ENCODE data around the gene PDS5A.
"Not testable (repeated sequence)": the region's sequence is repeated elsewhere in the genome, so short reads cannot be mapped to it uniquely, and the experiment has no call there.

PDS5A gene

DNA sequence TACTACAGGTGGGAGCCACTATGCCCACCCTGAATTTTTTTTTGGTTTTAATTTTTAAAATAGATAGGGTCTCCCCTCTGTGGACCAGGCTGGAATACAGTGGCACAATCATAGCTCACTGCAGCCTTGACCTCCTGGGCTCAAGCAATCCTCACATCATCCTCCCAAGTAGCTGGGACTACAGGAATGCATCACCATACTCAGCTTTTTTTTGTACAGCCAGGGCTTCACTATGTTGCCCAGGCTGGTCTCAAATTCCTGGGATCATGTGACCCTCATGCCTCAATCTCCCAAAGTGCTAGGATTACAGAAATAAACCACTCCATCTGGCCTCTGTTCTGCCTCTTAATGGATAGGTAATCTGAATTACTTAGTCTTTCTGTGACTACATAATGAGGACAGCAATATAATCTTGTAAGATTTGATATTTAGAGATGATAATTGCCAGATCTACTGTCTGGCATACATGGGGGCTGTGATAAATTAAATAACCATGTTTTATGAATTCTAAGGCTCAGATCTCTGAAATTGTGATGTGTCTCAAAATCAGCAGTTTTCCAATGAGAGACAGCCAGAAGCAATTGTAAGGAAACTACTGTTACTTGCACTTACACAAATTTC is 26.7 kb downstream of the PDS5A start:
- DNase-seq = no peak

DNA sequence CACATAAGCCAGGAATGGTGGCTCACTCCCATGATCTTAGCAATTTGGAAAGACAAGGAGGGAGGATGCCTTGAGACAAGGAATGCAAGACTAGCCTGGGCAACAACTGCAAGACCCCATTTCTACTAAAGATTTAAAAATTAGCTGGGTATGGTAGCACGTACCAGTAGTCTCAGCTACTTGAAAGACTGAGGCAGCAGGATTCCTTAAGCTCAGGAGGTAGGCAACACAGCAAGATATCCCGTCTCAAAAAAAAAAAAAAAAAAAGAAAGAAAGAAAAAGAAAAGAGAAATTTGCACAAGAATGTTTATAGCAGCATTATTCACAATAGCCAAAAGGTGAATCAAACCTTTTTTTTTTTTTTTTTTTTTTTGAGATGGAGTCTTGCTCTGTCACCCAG is 29.7 kb downstream of the PDS5A start:
- DNase-seq = no peak

GRCh38 chr4:39947417-39947816 is 30.3 kb downstream of the PDS5A start:
- DNase-seq = no peak

GRCh38 chr4:39944245-39944644 is 33.5 kb downstream of the PDS5A start:
- DNase-seq = not testable (repeated sequence)

DNA sequence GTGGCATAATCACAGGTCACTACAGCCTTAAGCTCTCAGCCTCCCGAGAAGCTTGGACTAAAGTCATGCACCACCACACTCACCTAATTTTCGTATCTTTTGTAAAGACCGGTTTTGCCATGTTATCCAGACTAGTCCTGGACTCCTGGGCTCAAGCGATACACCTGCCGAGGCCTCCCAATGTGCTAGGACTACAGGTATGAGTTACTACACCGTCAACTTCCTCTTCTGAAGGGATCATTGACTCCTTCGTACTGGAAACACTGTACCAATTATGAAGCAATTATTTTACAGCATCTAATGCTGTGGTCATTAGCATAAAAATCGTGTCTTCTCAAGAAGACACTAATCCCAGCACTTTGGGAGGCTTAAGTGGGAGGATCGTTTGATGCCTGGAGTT is 35.2 kb downstream of the PDS5A start:
- DNase-seq = no peak

DNA sequence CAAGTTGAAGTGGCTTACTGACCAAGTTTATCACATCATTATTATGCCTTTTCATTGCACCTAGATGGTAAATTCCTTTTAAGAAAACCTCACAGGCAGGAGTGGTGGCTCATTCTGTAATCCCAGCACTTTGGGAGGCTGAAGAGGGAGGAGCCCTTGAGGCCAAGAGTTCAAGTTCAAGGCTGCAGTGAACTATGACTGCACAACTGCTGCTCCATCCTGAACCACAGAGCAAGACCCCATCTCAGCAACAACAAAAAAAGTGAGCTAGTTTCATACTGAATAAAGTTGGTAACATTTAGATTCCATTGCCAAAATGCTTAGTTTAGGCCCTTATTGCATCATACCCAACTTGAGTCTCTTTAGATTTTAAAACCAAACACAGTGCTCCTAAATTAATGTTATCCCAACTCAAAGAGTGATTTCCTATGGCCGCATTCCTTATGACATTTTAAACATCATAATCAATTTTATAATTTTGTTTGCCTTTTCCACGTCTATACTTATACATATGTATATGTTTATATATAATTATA is 36.0 kb downstream of the PDS5A start:
- no peak for DNase-seq

DNA sequence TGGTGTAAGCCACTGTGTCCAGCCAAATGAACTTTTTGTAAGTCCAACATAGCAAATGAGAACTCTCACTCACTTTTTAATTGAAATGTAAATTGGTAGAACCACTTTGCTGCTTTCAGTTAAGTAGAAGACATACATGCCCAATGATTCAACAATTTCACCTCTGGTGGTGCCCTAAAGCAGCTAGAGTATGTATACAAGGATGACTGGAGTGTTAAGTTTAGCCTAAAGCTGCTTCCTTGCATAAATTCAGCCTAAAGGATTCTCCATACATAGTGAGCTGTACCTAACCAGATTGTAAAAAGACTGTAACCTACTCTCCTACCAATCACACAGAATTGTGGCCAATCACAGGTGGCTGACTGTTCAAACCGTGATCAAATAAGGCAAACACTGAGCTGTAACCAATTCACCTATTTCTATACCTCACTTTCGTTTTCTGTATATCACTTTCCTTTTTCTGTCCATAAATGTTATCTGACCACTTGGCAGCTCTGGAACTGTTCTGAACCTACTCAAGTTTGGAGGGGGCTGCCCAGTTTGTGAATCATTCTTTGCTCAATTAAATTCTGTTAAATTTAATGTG is 39.9 kb downstream of the PDS5A start:
- DNase-seq = no peak

DNA sequence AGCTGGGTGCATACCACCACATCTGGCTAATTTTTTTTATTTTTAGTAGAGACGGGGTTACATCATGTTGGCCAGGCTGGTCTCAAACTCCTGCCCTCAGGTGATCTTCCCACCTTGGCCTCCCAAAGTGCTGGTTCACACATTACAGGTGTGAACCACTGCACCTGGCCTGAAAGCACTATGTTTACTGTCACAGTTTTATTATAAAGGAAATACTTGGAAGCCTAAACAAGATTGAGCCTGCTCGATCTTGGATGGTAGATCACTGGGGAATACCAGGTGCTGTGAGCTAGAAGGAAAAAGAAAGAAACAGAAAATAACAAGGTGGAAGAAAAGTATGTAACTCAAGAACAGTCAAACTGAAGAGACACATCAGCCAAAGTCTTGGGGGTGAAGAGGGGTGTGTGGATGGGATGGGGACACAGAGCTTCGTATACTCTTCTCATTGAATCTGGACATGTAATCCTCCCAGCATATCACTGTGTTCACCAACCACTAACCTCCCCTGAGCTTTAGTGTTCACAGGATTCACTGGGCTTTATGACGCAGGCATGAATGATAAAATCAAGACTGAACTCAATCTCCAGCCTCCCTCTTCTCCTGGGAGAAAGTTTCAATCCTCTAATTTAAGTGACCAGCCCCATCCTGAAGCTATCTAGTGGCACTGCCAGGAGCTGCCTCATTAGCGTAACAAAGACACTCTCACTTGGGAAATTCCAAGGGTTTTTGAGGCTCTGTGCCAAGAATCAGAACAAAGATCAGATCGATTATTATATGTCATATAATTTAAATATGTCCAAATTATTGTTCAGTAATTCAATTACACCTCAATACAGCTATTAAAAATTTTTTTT is 40.9 kb downstream of the PDS5A start:
- no peak for DNase-seq

DNA sequence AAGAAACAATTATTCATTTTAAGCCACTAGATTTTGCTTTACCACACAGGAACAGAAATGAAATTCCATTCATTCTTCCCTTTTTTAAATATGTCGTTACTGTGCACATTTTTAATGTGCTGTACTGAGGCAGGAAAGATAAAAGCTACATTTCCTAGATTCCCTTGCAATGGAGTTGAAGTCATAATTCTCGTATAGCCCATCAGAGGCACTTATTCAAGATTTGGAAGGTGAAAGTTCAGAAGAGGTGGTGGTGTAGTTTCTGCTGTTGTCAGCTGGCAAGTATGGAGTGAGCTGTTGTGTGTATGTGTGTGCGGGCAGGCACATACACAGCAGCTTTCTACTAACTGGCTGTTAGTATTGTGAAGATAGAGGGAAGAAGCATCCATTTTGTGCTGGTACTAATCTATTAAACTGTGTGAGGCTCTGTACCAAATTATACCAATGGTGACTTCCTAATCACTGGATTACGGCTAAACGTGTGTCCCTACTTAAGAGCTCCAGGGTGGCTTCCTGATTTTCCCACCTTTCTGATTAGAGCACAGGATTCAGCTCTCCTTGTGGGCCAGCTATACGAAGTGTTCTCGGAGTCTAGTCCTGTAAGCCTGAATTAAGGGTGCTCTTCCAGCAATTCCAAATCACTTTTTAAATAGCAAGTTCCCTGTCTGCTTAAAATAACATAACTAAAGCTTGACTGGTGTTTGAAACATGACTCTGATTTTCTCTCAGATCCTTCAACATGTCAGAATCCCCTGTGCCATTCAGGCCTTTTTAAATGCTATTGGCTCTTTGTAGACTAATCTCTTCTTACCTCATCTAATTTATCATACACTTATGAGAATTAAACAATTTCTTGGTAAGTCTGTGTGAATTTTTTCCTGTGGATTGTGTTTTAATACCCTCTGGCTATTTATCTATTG is 43.8 kb downstream of the PDS5A start:
- DNase-seq = no peak

DNA sequence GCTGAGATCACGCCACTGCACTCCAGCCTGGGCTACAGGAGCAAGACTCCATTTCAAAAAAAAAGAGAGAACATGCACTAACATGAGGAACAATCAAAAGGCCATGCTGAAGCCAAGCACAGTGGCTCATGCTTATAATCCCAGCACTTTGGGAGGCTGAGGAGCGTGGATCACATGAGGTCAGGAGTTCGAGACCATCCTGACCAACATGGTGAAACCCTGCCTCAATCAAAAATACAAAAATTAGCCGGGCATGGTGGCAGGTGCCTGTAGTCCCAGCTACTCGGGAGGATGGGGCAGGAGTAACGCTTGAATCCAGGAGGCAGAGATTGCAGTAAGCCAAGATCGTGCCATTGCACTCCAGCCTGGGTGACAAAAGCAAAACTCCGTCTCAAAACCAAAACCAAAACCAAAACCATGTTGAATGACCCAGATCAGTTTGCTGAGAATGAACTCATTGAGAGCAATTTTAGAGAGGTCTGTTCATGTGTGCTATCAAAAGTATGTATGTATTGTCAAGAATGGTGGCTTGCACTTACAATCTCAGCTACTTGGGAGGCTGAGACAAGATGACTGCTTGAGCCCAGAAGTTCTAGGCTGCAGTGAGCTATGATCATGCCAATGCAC is 44.8 kb downstream of the PDS5A start:
- no peak for DNase-seq

DNA sequence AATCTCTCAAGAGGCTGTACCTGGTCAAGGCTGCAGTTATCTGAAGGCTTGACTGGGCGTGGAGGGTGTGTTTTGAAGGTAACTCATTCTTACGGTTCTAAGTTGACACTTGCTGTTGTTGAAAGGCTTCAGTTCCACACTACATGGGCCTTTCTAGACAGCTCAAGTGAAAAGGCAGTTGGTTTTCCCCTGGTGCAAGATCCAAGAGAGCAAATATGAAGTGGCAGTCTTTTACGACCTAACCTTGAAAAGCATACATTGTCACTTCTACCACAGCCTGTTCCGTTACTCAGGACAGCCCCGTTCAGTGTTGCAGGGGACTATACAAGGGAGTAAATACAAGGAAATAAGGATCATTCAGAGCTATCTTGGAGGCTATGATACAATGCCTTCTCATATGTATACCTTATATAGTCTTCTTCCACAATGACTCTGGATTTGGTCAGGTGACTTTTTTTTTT is 46.2 kb downstream of the PDS5A start:
- no peak for DNase-seq

DNA sequence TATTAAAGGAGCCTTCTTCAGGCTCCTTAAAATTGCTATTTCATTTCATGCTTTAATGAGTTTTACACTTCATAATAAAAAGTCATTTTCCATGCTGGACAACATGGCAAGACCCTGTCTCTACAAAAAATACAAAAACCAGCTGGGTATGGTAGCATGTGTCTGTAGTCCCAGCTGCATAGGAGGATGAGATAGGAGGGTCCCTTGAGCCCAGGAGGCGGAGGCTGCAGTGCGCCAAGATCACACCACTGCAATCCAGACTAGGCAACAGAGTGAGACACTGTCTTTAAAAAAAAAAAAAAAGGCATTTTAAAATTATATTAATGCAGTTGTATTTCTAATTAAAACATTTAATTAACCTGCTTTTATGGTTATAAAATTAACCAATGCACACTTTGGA is 49.2 kb downstream of the PDS5A start:
- DNase-seq = no peak

GRCh38 chr4:39924014-39924413 is 53.7 kb downstream of the PDS5A start:
- no peak for DNase-seq

GRCh38 chr4:39922399-39922798 is 55.3 kb downstream of the PDS5A start:
- no peak for DNase-seq

DNA sequence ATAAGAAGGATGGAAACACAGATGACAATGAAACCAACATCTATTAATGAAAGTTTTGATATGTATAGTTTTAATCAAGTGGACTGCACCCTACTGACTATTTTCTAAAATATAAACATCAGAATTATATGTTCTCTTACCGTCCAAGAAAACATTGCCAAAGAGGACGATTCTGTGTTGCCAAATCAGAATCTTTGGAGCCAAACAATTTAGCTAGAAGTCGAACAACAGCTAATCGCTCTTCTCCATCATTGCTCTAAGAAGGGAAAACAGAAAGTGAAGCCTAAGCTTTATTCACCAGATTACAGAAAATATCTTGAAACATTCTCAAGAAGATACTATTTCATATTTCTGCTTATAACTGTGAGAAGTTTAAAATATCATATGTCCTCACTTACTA is 64.2 kb downstream of the PDS5A start:
- DNase-seq = no peak

DNA sequence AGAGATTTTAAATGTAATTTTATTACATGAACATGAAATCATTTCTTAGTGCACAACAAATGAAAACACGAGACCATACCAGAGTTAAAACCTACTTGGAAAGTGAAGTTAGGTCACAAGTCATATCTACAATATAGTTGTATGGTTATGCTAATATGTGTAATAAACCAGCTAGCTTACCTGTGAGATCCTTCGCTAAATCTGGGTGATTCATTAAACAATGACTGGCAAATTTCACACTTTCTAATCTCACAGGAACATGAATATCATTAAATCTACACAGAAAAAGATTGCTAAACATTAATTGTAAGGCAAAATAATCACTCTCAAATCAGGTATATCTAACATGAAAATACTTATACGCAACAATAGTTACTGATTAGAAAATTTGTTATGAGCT is 67.6 kb downstream of the PDS5A start:
- DNase-seq = no peak

DNA sequence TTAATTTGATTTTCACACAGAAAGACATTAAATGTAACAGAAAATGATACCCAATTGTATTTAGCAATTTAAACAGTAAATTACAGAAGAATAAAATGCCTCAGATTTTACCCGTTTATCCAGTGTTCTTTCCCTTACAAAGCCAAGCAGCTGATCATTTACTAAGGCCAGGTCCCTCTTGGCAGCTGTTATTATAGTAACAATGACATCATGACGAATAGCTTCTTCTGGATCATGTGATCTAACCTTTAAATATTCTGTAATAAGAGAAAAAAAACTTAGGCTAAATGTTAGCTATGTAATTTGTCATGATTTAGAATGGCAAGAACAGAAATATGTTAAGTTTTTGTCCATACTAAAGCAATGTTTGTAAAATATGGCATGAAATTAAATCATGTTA is 69.4 kb downstream of the PDS5A start:
- no peak for DNase-seq

DNA sequence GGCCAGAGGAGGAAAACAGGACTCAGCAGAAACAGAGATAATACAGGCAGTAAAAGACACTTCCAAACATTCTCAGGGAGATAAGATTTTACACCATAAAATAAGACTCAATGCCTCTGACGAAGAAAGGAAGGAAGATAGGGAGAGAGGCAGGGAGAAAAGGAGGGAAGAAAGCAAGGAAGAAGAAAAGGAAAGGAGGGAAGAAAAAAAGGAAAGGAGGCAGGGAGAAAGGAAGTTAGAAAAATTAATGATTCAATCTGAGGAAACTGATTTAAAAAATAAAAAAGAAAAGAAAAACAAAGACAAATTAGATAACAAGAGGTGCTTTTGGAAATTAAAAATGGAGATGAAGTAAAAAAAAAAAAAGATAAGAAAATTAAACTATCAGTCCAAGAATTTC is 72.1 kb downstream of the PDS5A start:
- no peak for DNase-seq

DNA sequence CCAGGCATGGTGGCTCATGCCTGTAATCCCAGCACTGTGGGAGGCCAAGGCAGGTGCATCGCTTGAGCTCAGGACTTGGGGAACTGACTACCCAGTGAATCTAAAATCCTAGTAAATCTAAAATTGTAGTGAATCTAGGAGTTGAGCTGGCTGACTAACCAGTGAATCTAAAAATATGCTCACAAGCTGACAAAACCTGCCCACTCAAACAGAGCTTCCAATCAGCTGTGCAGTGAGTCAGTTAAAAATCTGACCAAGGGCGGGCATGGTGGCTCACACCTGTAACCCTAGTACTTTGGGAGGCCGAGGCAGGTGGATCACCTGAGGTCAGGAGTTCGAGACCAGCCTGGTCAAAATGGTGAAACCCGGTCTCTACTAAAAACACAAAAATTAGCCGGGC is 72.7 kb downstream of the PDS5A start:
- DNase-seq = not testable (repeated sequence)

- no peak for DNase-seq
These were observed 76.7 kb downstream of the PDS5A start for GRCh38 chr4:39900966-39901365.

DNA sequence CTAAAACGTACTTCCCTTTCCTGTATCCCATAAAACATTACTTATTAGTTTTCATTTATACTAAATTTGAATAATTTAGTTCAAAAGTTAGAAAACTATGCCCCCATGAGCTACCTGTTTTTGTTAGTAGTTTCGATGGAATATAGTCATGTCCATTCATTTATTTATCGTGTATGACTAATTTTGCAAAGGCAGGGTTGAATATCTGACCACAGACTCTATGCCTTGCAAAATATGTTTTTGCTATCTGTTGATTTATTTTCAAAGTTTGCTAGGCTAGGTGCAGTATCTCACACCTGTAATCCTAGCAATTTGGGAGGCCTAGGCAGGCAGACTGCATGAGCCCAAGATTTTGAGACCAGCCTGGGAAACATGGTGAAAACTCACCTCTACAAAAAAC is 78.4 kb downstream of the PDS5A start:
- no peak for DNase-seq

DNA sequence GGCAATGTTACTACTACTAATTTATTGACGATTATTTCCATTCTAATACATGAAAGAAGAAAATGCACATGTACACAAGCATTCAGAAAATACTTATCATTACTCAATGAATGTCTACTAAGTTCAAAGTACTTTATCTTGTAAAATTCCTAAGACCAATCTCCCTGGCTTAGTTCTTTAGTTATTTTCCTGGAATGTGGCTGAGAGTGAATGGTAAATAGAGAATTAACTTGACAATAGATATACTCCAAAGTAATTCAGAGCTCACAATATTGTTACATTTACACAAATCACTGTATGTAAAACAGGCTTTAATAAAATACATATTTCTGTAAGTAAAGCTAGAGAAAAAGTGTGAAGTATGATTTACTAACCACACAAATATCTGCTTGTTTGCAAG is 79.7 kb downstream of the PDS5A start:
- no peak for DNase-seq

Data from retina (tissue), 1 donor.